NCI-H1930 (cell line): ENCODE data around the gene EGLN3.
"Not testable (repeated sequence)": the region's sequence is repeated elsewhere in the genome, so short reads cannot be mapped to it uniquely, and the experiment has no call there.

Source experiments
- DNase-seq, 2 experiments: peaks; one replicate each; lab custom pipeline; 2025; lab: John Stamatoyannopoulos, UW

EGLN3 gene

GRCh38 chr14:33950320-33951182 lies at the start of gene EGLN3:
Gene EGLN3, minus strand, starts transcription at chr14:33951074. Its CDS starts 322 bp downstream, at chr14:33950752.
- DNase-seq: peak; percentile 62 to 68

- DNase-seq: no peak
Observed at GRCh38 chr14:34000396-34000795, 49.5 kb upstream of the EGLN3 start.

- no peak for DNase-seq
Observed at GRCh38 chr14:33999771-34000291, 49.0 kb upstream of the EGLN3 start.

- no peak for DNase-seq
Observed at GRCh38 chr14:33997611-33998010, 46.7 kb upstream of the EGLN3 start.

- DNase-seq: no peak
Observed at GRCh38 chr14:33996462-33996861, 45.6 kb upstream of the EGLN3 start.

- DNase-seq: no peak
Observed at GRCh38 chr14:33993246-33993645, 42.4 kb upstream of the EGLN3 start.

GRCh38 chr14:33992274-33993007 lies 41.6 kb upstream of the EGLN3 start:
- DNase-seq: no peak

GRCh38 chr14:33990790-33991189 lies 39.9 kb upstream of the EGLN3 start:
- DNase-seq: no peak

- DNase-seq: no peak
Observed at GRCh38 chr14:33987565-33988080, 36.7 kb upstream of the EGLN3 start.

GRCh38 chr14:33986804-33987203 lies 35.9 kb upstream of the EGLN3 start:
- DNase-seq: no peak

- DNase-seq: no peak
Observed at GRCh38 chr14:33985242-33985641, 34.4 kb upstream of the EGLN3 start.

- DNase-seq: no peak
Observed at GRCh38 chr14:33979613-33980276, 28.9 kb upstream of the EGLN3 start.

- DNase-seq: no peak
Observed at GRCh38 chr14:33978892-33979612, 28.2 kb upstream of the EGLN3 start.

GRCh38 chr14:33972583-33973081 lies 21.8 kb upstream of the EGLN3 start:
- no peak for DNase-seq

- DNase-seq: not testable (repeated sequence)
Observed at GRCh38 chr14:33969846-33970245, 19.0 kb upstream of the EGLN3 start.

- DNase-seq: no peak
Observed at GRCh38 chr14:33968722-33969121, 17.8 kb upstream of the EGLN3 start.

GRCh38 chr14:33967138-33967537 lies 16.3 kb upstream of the EGLN3 start:
- no peak for DNase-seq

- no peak for DNase-seq
Observed at GRCh38 chr14:33966276-33966675, 15.4 kb upstream of the EGLN3 start.

GRCh38 chr14:33964599-33965317 lies 13.9 kb upstream of the EGLN3 start:
- DNase-seq: no peak

- no peak for DNase-seq
Observed at GRCh38 chr14:33963892-33964291, 13.0 kb upstream of the EGLN3 start.

GRCh38 chr14:33962466-33962865 lies 11.6 kb upstream of the EGLN3 start:
- not testable (repeated sequence) for DNase-seq
